Coronary artery (tissue), 2 donors: ENCODE data around the gene SYMPK.
"Not testable (repeated sequence)": the region's sequence is repeated elsewhere in the genome, so short reads cannot be mapped to it uniquely, and the experiment has no call there.

Experiments
- DNase-seq: peaks from one replicate; pipeline ENCODE4 v3.0.0-alpha.2; 2017; ENCODE audit warnings: low spot score
- H3K27ac ChIP-seq, 2 donors: fragments of 200-600 bp; sonication (generic); one replicate each; pipeline ENCODE4 v1.5.1; 2016 to 2019
- H3K4me3 ChIP-seq: fragments of 200-600 bp; sonication (generic); 2 replicates; pipeline ENCODE4 v1.5.1; 2016; ENCODE audit warnings: mild to moderate bottlenecking, moderate library complexity
- TF ChIP-seq, protein P1 (sequence below): fragments of 200-600 bp; sonication (generic); IDR thresholded peaks from one replicate; pipeline ENCODE4 v1.5.1; 2019; ENCODE audit warnings: antibody characterized with exemption

SYMPK gene

DNA sequence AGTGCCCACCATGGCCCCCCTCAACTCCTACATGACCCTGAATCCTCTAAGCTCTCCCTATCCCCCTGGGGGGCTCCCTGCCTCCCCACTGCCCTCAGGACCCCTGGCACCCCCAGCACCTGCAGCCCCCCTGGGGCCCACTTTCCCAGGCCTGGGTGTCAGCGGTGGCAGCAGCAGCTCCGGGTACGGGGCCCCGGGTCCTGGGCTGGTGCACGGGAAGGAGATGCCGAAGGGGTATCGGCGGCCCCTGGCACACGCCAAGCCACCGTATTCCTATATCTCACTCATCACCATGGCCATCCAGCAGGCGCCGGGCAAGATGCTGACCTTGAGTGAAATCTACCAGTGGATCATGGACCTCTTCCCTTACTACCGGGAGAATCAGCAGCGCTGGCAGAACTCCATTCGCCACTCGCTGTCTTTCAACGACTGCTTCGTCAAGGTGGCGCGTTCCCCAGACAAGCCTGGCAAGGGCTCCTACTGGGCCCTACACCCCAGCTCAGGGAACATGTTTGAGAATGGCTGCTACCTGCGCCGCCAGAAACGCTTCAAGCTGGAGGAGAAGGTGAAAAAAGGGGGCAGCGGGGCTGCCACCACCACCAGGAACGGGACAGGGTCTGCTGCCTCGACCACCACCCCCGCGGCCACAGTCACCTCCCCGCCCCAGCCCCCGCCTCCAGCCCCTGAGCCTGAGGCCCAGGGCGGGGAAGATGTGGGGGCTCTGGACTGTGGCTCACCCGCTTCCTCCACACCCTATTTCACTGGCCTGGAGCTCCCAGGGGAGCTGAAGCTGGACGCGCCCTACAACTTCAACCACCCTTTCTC lies 9.4 kb upstream of the SYMPK start:
- H3K27ac ChIP-seq = no peak overlapping the region
- DNase-seq = no peak
- TF ChIP-seq, protein P1, sequence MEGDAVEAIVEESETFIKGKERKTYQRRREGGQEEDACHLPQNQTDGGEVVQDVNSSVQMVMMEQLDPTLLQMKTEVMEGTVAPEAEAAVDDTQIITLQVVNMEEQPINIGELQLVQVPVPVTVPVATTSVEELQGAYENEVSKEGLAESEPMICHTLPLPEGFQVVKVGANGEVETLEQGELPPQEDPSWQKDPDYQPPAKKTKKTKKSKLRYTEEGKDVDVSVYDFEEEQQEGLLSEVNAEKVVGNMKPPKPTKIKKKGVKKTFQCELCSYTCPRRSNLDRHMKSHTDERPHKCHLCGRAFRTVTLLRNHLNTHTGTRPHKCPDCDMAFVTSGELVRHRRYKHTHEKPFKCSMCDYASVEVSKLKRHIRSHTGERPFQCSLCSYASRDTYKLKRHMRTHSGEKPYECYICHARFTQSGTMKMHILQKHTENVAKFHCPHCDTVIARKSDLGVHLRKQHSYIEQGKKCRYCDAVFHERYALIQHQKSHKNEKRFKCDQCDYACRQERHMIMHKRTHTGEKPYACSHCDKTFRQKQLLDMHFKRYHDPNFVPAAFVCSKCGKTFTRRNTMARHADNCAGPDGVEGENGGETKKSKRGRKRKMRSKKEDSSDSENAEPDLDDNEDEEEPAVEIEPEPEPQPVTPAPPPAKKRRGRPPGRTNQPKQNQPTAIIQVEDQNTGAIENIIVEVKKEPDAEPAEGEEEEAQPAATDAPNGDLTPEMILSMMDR = no peak
- H3K4me3 ChIP-seq = no peak overlapping the region

DNA sequence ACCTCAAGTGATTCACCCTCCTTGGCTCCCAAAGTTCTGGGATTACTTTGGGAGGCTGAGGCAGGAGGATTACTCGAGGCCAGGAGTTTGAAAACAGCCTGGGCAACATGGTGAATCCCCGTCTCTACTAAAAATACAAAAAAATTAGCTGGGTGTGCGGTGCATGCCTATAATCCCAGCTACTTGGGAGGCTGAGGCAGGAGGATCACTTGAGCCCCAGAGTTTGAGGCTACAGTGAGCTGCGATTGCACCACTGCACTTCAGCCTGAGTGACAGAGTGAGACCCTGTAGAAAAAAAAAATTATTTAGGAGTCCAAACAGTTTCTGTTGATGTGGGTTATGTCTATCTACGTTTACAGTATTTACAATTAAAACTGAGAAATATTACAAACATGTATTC lies 7.9 kb upstream of the SYMPK start:
- H3K27ac ChIP-seq = no peak overlapping the region
- TF ChIP-seq, protein P1 = no peak
- no peak overlapping the region for H3K4me3 ChIP-seq
- no peak for DNase-seq

- not testable (repeated sequence) for H3K27ac ChIP-seq, H3K4me3 ChIP-seq, DNase-seq
These were observed 4.3 kb upstream of the SYMPK start for GRCh38 chr19:45867241-45867640.

DNA sequence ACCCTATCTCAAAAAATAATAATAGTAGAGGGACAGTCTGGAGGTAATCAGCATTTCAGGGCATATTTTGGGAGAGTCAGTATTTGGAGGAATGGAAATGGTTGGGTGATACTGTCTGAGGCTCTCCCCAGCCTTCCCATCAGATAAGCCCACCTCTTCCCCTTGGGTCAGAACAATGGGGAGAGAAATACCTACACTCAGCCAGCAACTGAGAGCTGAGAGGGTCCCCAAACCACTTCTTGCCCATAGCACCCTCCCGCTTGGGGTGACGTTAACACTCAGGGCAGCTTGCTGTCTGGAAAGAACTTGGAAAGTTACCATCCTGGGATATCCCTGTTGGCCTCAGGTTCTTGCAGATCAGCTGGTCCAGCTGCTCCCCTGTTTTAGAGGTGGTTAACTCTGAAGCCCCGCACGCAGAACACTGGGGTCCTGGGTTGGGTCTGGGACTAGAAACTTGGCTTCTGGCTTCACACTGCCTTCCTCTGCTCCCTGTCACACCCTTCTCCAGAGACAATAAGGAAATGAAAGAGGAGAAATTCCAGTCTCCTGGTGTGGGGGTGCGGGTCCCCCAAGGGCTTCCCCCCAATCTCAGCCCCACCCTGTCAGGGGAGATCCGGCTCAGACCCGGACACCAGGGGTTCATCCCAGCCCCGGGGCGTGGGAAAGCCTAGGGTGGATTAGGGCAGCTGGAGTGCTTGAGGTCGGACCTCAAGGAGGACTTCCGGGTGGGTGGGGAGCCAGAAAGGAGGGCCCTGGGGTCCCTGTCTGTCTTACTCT lies 3.6 kb upstream of the SYMPK start:
- no peak overlapping the region for H3K4me3 ChIP-seq
- TF ChIP-seq, protein P1 = no peak
- no peak for DNase-seq
- H3K27ac ChIP-seq = no peak overlapping the region

DNA sequence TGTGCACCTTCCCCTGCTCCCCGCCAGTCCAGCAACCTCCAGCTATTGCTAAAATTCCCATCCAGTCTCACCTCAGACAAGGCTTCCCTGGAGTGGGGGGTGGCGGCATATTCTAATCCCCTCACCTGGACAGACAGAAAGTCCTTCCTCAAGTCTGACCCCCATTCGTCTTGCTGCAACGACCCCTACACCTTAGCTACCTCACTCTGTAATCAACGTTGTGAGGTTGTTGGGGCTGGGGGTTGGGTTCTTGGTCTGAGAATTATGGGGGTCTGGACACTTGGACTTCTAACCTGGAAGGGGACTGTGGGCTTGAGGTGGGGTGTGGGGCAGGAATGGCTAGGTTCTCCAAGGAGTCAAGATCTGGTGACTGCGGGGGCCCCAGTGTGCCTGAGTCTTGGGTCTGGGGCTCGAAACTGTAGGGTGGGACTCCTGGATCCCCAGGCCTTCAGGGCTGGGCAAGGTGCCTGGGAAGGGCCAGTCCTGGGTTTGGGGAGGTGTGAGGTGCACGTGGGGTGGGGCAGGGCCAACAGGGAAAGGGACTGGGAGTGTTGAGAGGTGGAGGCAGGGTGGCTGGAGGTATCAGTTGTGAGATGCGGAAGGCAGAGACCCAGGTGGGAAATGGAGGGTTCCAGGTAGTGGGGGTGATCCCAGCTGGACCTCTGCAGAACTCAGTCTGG lies 2.5 kb upstream of the SYMPK start:
- no peak for DNase-seq
- TF ChIP-seq, protein P1 = no peak
- no peak overlapping the region for H3K4me3 ChIP-seq
- no peak overlapping the region for H3K27ac ChIP-seq

DNA sequence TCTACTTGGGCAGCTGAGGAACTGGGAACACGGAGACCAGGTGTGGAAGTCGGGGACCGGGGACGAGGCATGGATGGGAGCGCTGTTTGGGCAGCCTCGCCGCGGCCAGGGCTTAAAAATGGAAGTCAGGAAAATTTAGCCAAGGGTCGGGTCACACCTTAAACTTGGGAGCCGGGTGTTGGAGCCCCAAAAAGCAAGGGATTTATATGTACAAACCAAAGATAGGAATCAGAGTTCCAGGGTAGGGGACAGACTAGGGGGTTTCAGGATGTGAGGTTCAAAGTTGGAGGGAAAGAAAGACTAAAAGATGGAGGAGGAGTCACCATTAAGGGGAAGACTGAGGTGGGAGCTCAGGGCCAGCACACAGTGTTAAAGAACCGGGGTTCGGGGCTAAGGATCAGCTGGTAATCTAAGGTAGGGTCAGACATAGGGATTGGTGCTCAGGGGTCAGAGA lies 1.7 kb upstream of the SYMPK start:
- H3K27ac ChIP-seq = no peak overlapping the region
- TF ChIP-seq, protein P1 = no peak
- DNase-seq = no peak
- peak overlapping the region; percentile 92 for H3K4me3 ChIP-seq
